Natural killer cell treated with Interleukin-12 subunit alpha and Interleukin-12 subunit beta and Interleukin-15 and Interleukin-18, amount 100 ng/mL, for 72 hours (primary cell): ENCODE measurements around the gene BTK. TPM values are rescaled to one million over a fixed set of nuclear protein-coding genes. Genes with fewer than 3 reads are reported as not detected.
"Not testable (repeated sequence)": the region's sequence is repeated elsewhere in the genome, so short reads cannot be mapped to it uniquely, and the experiment has no call there.

ENCODE experiments used
- ATAC-seq, 2 donors: fragments of 150-1000 bp; cut with Tn5 transposase in 1 of 2; sonication (Bioruptor Pico), chemical (Tn5 transposase) in 1 of 2; 2 replicates each; pipeline ENCODE4 v1.10.0; 2021
- DNase-seq: peaks from one replicate; pipeline ENCODE4 v3.0.0; 2022; ENCODE audit warnings: low spot score
- H3K27ac Mint-ChIP-seq, 2 donors: 1 replicate in 1 of 2; 2 replicates in 1 of 2; pipeline ENCODE4 v1.8.0; 2022; ENCODE audit warnings: mixed read lengths in 2 of 2, mild to moderate bottlenecking in 1 of 2, moderate library complexity in 1 of 2
- H3K27me3 Mint-ChIP-seq, 2 donors: 1 replicate in 1 of 2; 2 replicates in 1 of 2; pipeline ENCODE4 v1.8.0; 2022; ENCODE audit warnings: mixed read lengths in 2 of 2
- H3K36me3 Mint-ChIP-seq: one replicate; pipeline ENCODE4 v1.8.0; 2022; ENCODE audit warnings: mixed read lengths
- H3K4me1 Mint-ChIP-seq, 2 donors: 1 replicate in 1 of 2; 2 replicates in 1 of 2; pipeline ENCODE4 v1.8.0; 2022; ENCODE audit warnings: low read depth in 2 of 2, mixed read lengths in 2 of 2, mild to moderate bottlenecking in 1 of 2
- H3K4me3 Mint-ChIP-seq: one replicate; pipeline ENCODE4 v1.8.0; 2022; ENCODE audit warnings: mixed read lengths
- H3K9me3 Mint-ChIP-seq: 2 replicates; pipeline ENCODE4 v1.8.0; 2022; ENCODE audit warnings: mixed read lengths
- total RNA-seq, 2 donors: library from RNA; stranded (reverse); gene quantifications; one replicate each; pipeline ENCODE4 v1.2.3, GENCODE V29; 2022

BTK gene
- total RNA-seq, 2 donors from 2014 or later, result 0.38 to 7.2 TPM

GRCh38 chrX:101348452-101349192 is 37.4 kb downstream of the BTK start, which contains the start of gene TIMM8A:
Gene TIMM8A (minus strand): TSS chrX:101348742. CDS start chrX:101348664, 78 bp downstream.
- Mint-ChIP-seq H3K36me3 (no peaks in the 10 kb centered on the region), H3K4me3 (peak within 1 kb of the TSS; percentile 85), H3K27me3 (no peaks in the 10 kb centered on the region), H3K27ac (peak within 1 kb of the TSS; percentile 71 to 82), H3K9me3 (no peaks in the 10 kb centered on the region), H3K4me1 (peaks cover 4 to 6% of the 10 kb centered on the region in 2 donors)
- peak; percentile 82 for DNase-seq
- peak; percentile 97 to 99 for ATAC-seq

GRCh38 chrX:101347859-101348451 is 38.0 kb downstream of the BTK start:
- Mint-ChIP-seq H3K27ac (peak overlapping the region; percentile 71 to 82), H3K36me3 (no peaks in the 10 kb centered on the region), H3K27me3 (no peaks in the 10 kb centered on the region), H3K4me1 (peaks cover 4 to 6% of the 10 kb centered on the region in 2 donors), H3K9me3 (no peaks in the 10 kb centered on the region), H3K4me3 (peak overlapping the region; percentile 85)
- DNase-seq (no peak), ATAC-seq (no peak)

DNA sequence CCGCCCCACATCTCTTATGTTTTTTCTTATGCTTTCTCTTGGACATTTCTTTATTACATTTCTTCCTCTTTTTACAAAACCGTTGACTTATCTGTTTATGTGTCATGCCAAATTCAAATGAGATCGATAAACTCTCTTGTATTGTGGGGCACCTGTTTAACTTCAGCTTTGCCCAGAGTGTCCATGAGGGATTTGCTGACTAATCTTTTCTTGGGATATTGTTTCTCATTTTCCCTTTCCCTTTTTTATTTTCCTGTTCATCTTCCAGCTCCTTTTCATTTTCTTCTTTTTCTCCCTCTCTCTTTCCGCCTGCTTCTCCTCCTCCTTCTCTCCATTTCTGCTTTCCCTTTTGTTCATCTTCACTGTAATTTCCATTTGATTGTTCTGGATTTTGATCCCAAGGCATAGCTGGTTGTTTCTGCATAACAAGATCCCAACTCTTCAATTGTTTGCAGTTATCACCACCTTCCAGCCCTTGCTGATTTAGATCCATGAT is 48.2 kb downstream of the BTK start:
- DNase-seq (no peak), ATAC-seq (no peak)
- no peak overlapping the region for H3K27ac Mint-ChIP-seq
- no peaks in the 10 kb centered on the region for H3K9me3 Mint-ChIP-seq
- no peaks in the 10 kb centered on the region for H3K36me3 Mint-ChIP-seq
- H3K4me3 Mint-ChIP-seq, result no peak overlapping the region
- H3K4me1 Mint-ChIP-seq, result no peaks in the 10 kb centered on the region
- H3K27me3 Mint-ChIP-seq, result peaks cover 0 to 3% of the 10 kb centered on the region in 2 donors

DNA sequence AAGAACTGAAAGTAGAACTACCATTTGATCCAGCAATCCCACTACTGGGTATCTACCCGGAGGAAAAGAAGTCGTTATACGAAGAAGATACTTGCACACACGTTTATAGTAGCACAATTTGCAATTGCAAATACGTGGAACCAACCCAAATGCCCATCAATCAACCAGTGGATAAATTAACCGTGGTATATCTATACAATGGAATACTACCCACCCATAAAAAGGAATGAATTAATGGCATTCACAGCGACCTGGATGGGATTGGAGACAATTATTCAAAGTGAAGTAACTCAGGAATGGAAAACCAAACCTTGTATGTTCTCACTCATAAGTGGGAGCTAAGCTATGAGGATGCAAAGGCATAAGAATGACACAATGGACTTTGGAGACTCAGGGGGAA is 51.7 kb downstream of the BTK start:
- H3K9me3 Mint-ChIP-seq, result not testable (repeated sequence)

DNA sequence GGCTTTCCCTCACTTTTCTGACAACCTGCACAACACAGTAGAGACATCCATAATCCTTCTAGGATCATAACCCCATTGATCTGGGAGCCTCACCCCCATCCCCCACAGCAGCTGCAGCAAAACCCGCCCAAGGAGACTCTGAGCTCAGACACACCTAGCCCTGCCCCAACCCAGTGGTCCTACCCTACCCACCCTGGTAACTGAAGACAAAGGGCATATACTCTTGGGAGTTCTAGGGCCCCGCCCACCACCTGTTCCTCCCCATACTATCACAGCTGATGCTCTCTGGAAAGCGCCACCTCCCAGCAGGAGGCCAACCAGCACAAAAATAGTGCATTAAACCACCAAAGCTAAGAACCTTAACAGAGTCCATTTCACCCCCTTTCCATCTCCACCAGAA is 59.4 kb downstream of the BTK start:
- H3K27me3 Mint-ChIP-seq, ATAC-seq, H3K4me3 Mint-ChIP-seq, H3K4me1 Mint-ChIP-seq, DNase-seq, H3K9me3 Mint-ChIP-seq, H3K36me3 Mint-ChIP-seq, H3K27ac Mint-ChIP-seq: not testable (repeated sequence)

More for the DNA sequence above, 51.7 kb downstream of the BTK start:
- not testable (repeated sequence) for H3K36me3 Mint-ChIP-seq, H3K27ac Mint-ChIP-seq, H3K4me3 Mint-ChIP-seq, ATAC-seq, DNase-seq, H3K27me3 Mint-ChIP-seq, H3K4me1 Mint-ChIP-seq

- H3K9me3 Mint-ChIP-seq, result no peaks in the 10 kb centered on the region
- H3K36me3 Mint-ChIP-seq, result no peaks in the 10 kb centered on the region
- no peaks in the 10 kb centered on the region for H3K4me1 Mint-ChIP-seq
- H3K4me3 Mint-ChIP-seq, result no peak overlapping the region
- ATAC-seq (no peak), DNase-seq (no peak)
- H3K27me3 Mint-ChIP-seq, result peaks cover 0 to 7% of the 10 kb centered on the region in 2 donors
- no peak overlapping the region for H3K27ac Mint-ChIP-seq
Measured at GRCh38 chrX:101303790-101304189, 82.2 kb downstream of the BTK start.

Other genes with a start within 250 kb of the BTK start
- under 1 TPM; 0.31 to 0.64 TPM for gene DRP2, start 166.4 kb downstream of the BTK start, total RNA-seq
- under 1 TPM; 0.19 to 0.84 TPM for gene TAF7L, start 94.9 kb downstream of the BTK start, total RNA-seq
- gene TIMM8A, start 37.4 kb downstream of the BTK start, total RNA-seq, result 10 to 100 TPM; 18.6 to 31.9 TPM
- 100 to 1,000 TPM in 1 of 2 donors, 10 to 100 TPM in 1; 62.9 to 148 TPM for gene RPL36A, start 4.8 kb upstream of the BTK start, total RNA-seq
- gene GLA, start 21.7 kb upstream of the BTK start, total RNA-seq, result 10 to 100 TPM; 42.1 to 58.2 TPM
- gene HNRNPH2, start 22.0 kb upstream of the BTK start, total RNA-seq, result 10 to 100 TPM; 34.0 to 43.8 TPM
- 1 to 10 TPM; 2.7 to 7.4 TPM for gene ARMCX4, start 99.3 kb upstream of the BTK start, total RNA-seq
- gene ARMCX1, start 164.4 kb upstream of the BTK start, total RNA-seq, result not detected
- 10 to 100 TPM; 41.5 to 45.6 TPM for gene ARMCX6, start 231.8 kb upstream of the BTK start, total RNA-seq
- gene ARMCX3, start 237.0 kb upstream of the BTK start, total RNA-seq, result 10 to 100 TPM; 39.4 to 45.1 TPM